Thoracic aorta (tissue), 2 donors: ENCODE results near the gene INSYN1. TPM values are rescaled to one million over a fixed set of nuclear protein-coding genes. Genes with fewer than 3 reads are reported as not detected.

Source experiments
- ATAC-seq: fragments of 150-250 bp; one replicate; pipeline ENCODE4 v1.8.0; 2017; ENCODE audit warnings: low read depth; ENCODE audit not compliant: insufficient number of reproducible peaks, low FRiP score
- DNase-seq: peaks from one replicate; pipeline ENCODE4 v3.0.0-alpha.2; 2020; ENCODE audit warnings: low spot score
- H3K27ac ChIP-seq, 2 donors: fragments of 200-600 bp; sonication (generic); 1 replicate in 1 of 2; 2 replicates in 1 of 2; pipeline ENCODE4 v1.5.1; 2016; ENCODE audit warnings: mild to moderate bottlenecking in 2 of 2, moderate library complexity in 2 of 2
- H3K27me3 ChIP-seq: fragments of 200-600 bp; sonication (generic); replicated peaks from 2 replicates; pipeline ENCODE4 v1.6.0; 2016; ENCODE audit warnings: mild to moderate bottlenecking; ENCODE audit not compliant: insufficient read depth
- H3K36me3 ChIP-seq: fragments of 200-600 bp; sonication (generic); one replicate; pipeline ENCODE4 v1.5.1; 2016
- H3K4me1 ChIP-seq, 2 donors: fragments of 200-600 bp; sonication (generic); 1 replicate in 1 of 2; 2 replicates in 1 of 2; pipeline versions ENCODE4 v1.5.1 to v1.6.0; 2016; ENCODE audit warnings: low read depth in 2 of 2, mild to moderate bottlenecking in 1 of 2; ENCODE audit not compliant: control insufficient read depth in 1 of 2
- H3K4me3 ChIP-seq: fragments of 200-600 bp; sonication (generic); 2 replicates; pipeline ENCODE4 v1.5.1; 2016; ENCODE audit warnings: mild to moderate bottlenecking
- H3K9me3 ChIP-seq: fragments of 200-600 bp; sonication (generic); 2 replicates; pipeline ENCODE4 v1.5.1; 2016
- total RNA-seq, 2 donors: library from RNA; depleted of rRNA; stranded (reverse); fragments of >200 nt; gene quantifications; one replicate each; pipeline versions ENCODE4 v1.1.0 to v1.2.3, GENCODE V29; 2016
- TF ChIP-seq, protein P1 (sequence below): fragments of 200-600 bp; sonication (generic); IDR thresholded peaks from one replicate; pipeline ENCODE4 v1.5.1; 2019; ENCODE audit warnings: antibody characterized with exemption

INSYN1 gene
- total RNA-seq, 2 donors from 2014 or later = 10.6 to 15.2 TPM

- ATAC-seq = no peak
- Histone ChIP-seq H3K4me1 (no peaks in the 10 kb centered on the region), H3K9me3 (no peaks in the 10 kb centered on the region), H3K27ac (no peak overlapping the region), H3K27me3 (no peaks in the 10 kb centered on the region), H3K36me3 (no peaks in the 10 kb centered on the region), H3K4me3 (no peak overlapping the region)
- DNase-seq = no peak
- TF ChIP-seq, protein P1, sequence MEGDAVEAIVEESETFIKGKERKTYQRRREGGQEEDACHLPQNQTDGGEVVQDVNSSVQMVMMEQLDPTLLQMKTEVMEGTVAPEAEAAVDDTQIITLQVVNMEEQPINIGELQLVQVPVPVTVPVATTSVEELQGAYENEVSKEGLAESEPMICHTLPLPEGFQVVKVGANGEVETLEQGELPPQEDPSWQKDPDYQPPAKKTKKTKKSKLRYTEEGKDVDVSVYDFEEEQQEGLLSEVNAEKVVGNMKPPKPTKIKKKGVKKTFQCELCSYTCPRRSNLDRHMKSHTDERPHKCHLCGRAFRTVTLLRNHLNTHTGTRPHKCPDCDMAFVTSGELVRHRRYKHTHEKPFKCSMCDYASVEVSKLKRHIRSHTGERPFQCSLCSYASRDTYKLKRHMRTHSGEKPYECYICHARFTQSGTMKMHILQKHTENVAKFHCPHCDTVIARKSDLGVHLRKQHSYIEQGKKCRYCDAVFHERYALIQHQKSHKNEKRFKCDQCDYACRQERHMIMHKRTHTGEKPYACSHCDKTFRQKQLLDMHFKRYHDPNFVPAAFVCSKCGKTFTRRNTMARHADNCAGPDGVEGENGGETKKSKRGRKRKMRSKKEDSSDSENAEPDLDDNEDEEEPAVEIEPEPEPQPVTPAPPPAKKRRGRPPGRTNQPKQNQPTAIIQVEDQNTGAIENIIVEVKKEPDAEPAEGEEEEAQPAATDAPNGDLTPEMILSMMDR = no peak
These were observed 29.3 kb upstream of the INSYN1 start for GRCh38 chr15:73782344-73782959.

DNA sequence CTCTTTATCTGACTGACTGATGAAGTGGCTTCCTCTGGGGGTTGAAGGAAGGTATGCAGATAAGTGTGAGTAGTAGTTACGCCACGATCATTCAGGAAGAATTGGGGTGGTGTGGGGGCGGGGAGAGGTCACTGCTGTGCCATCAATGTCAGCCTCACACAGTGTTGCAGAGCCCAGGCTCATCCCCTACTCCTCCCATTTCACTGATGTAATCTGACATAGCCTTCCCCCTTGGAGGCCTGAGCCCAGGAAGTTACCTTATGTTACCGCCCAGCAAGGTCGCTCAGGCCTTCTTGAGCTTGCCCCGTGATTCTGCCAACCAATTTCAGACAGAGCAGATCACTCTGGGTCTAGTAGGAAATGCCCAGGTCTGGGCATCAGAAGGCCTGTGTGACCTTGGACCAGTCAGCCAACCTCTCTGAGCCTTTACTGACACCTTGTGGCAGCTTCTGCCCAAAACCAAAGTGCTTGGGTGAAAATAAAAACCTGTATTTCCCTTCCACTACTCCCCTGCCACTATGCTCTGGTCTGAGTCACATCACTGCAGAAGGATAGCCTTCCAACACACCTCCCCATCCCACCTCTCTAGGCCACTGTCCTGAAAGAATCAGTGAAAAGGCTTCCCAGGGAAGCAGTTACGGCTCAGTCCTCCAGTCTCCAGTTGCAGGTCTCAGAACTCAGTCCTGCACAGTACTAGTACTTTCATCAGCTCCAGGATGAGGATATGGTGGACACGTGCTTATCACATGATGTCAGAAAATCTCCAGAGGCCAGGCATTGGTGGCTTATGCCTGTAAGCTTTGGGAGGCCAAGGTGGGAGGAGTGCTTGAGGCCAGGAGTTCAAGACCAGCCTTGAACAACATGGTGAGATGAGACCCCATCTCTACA, 28.1 kb upstream of the INSYN1 start:
- no peak for ATAC-seq
- no peaks in the 10 kb centered on the region for H3K36me3 ChIP-seq
- TF ChIP-seq, protein P1 = no peak
- H3K9me3 ChIP-seq = no peaks in the 10 kb centered on the region
- no peak for DNase-seq
- no peak overlapping the region for H3K4me3 ChIP-seq
- H3K27me3 ChIP-seq = no peaks in the 10 kb centered on the region
- no peaks in the 10 kb centered on the region for H3K4me1 ChIP-seq
- H3K27ac ChIP-seq = no peak overlapping the region

- Histone ChIP-seq H3K27me3 (no peaks in the 10 kb centered on the region), H3K27ac (no peak overlapping the region), H3K36me3 (no peaks in the 10 kb centered on the region), H3K4me3 (no peak overlapping the region), H3K9me3 (no peaks in the 10 kb centered on the region), H3K4me1 (peaks cover 4 to 10% of the 10 kb centered on the region in 2 donors)
- DNase-seq (no peak), ATAC-seq (no peak)
- TF ChIP-seq, protein P1 = no peak
These were observed 26.8 kb upstream of the INSYN1 start for GRCh38 chr15:73779974-73780373.

- DNase-seq (no peak), ATAC-seq (no peak)
- TF ChIP-seq, protein P1 = no peak
- H3K4me3 ChIP-seq = no peak overlapping the region
- no peaks in the 10 kb centered on the region for H3K27me3 ChIP-seq
- H3K27ac ChIP-seq = no peak overlapping the region
- peaks cover 7 to 21% of the 10 kb centered on the region in 2 donors for H3K4me1 ChIP-seq
- no peaks in the 10 kb centered on the region for H3K9me3 ChIP-seq
- H3K36me3 ChIP-seq = no peaks in the 10 kb centered on the region
These were observed 24.6 kb upstream of the INSYN1 start for GRCh38 chr15:73777741-73778140.

- H3K27me3 ChIP-seq = no peaks in the 10 kb centered on the region
- H3K4me3 ChIP-seq = no peak overlapping the region
- no peak overlapping the region for H3K27ac ChIP-seq
- ATAC-seq (no peak), DNase-seq (no peak)
- H3K36me3 ChIP-seq = no peaks in the 10 kb centered on the region
- TF ChIP-seq, protein P1 = no peak
- peaks cover 7 to 21% of the 10 kb centered on the region in 2 donors for H3K4me1 ChIP-seq
- no peaks in the 10 kb centered on the region for H3K9me3 ChIP-seq
These were observed 20.3 kb upstream of the INSYN1 start for GRCh38 chr15:73773428-73773827.
